K562 treated with DMSO at 1 percent for 24 hours (cell line): Measurements from ENCODE around the gene CCK. TPM values are rescaled to one million over a fixed set of nuclear protein-coding genes. Genes with fewer than 3 reads are reported as not detected.

Experiments used
- total RNA-seq: library from RNA; unstranded; fragments of 300-600 nt; gene quantifications from 2 replicates; pipeline ENCODE4 v1.2.3, GENCODE V29; 2022; ENCODE audit warnings: low read depth; ENCODE audit not compliant: insufficient read depth

The CCK gene
- not detected in 2 replicates for total RNA-seq

GRCh38 chr3:42266085-42266484 is at the start of gene CCK:
TSS of gene CCK (minus strand) at chr3:42266185. CDS start at chr3:42263630, 2,555 bp downstream.

Other genes with a start within 250 kb of the CCK start
- gene TRAK1, start 174.8 kb downstream of the CCK start, total RNA-seq = 22.7 and 25.3 TPM in 2 replicates
- gene LYZL4, start 144.4 kb upstream of the CCK start, total RNA-seq = not detected in 2 replicates
- not detected in 2 replicates for gene VIPR1, start 236.5 kb upstream of the CCK start, total RNA-seq